ENCODE measurements around the gene FBXO30.

DNA sequence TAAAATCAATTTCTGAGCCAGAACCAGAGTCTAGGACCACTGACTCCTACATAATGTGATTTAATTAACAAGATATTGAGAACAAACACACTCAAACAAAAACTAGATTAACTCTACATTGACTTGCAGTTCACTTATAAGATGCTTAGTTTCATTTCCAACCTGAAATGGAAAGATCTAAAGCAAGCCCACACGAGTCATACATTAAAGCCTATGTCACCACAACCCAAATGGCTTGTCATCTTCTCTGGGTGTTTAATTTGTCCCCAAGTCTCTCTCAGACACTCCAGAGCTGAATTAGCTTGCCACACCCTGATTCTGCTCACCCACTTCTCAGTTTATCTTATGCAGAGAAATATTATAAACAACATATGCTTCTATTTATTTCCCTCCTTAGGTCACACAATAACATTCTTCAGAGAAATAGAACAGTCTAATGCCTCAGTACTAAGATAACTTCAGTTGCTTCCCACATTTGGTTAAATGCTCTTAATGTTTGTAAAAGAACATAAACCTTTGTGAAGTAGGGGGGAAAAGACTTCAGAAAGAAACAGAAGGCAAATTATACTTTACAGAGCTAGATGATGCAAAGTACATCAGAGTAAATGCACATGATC lies 8.8 kb upstream of the FBXO30 start:
- no peak for TF ChIP-seq CTCF (IDR thresholded peaks at IDR 0.05; ENCODE audit: low read depth, low read length, missing input control)
- no peak for TF ChIP-seq FOXA1 (IDR thresholded peaks at IDR 0.05)
- no peak for TF ChIP-seq YY1 (IDR thresholded peaks at IDR 0.05)
- TF ChIP-seq ATF3 (IDR thresholded peaks at IDR 0.05): no peak
- no peak for TF ChIP-seq RAD21 (IDR thresholded peaks at IDR 0.05)
- no peak for TF ChIP-seq HNF4A (conservative IDR thresholded peaks at IDR 0.05)
- TF ChIP-seq, protein P1, sequence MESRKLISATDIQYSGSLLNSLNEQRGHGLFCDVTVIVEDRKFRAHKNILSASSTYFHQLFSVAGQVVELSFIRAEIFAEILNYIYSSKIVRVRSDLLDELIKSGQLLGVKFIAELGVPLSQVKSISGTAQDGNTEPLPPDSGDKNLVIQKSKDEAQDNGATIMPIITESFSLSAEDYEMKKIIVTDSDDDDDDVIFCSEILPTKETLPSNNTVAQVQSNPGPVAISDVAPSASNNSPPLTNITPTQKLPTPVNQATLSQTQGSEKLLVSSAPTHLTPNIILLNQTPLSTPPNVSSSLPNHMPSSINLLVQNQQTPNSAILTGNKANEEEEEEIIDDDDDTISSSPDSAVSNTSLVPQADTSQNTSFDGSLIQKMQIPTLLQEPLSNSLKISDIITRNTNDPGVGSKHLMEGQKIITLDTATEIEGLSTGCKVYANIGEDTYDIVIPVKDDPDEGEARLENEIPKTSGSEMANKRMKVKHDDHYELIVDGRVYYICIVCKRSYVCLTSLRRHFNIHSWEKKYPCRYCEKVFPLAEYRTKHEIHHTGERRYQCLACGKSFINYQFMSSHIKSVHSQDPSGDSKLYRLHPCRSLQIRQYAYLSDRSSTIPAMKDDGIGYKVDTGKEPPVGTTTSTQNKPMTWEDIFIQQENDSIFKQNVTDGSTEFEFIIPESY (IDR thresholded peaks at IDR 0.05): no peak
- no peak for TF ChIP-seq FOXA2 (IDR thresholded peaks at IDR 0.05)
- no peak for TF ChIP-seq EGR1 (IDR thresholded peaks at IDR 0.05; ENCODE audit: low read depth in 2 of 2)
- TF ChIP-seq, protein P2, sequence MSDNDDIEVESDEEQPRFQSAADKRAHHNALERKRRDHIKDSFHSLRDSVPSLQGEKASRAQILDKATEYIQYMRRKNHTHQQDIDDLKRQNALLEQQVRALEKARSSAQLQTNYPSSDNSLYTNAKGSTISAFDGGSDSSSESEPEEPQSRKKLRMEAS (IDR thresholded peaks at IDR 0.05): no peak
- TF ChIP-seq GABPA (IDR thresholded peaks at IDR 0.05 in 1 of 2, conservative IDR thresholded peaks at IDR 0.05 in 1 of 2): no peak
- TF ChIP-seq SP1 (IDR thresholded peaks at IDR 0.05): no peak
- TF ChIP-seq, protein P3, sequence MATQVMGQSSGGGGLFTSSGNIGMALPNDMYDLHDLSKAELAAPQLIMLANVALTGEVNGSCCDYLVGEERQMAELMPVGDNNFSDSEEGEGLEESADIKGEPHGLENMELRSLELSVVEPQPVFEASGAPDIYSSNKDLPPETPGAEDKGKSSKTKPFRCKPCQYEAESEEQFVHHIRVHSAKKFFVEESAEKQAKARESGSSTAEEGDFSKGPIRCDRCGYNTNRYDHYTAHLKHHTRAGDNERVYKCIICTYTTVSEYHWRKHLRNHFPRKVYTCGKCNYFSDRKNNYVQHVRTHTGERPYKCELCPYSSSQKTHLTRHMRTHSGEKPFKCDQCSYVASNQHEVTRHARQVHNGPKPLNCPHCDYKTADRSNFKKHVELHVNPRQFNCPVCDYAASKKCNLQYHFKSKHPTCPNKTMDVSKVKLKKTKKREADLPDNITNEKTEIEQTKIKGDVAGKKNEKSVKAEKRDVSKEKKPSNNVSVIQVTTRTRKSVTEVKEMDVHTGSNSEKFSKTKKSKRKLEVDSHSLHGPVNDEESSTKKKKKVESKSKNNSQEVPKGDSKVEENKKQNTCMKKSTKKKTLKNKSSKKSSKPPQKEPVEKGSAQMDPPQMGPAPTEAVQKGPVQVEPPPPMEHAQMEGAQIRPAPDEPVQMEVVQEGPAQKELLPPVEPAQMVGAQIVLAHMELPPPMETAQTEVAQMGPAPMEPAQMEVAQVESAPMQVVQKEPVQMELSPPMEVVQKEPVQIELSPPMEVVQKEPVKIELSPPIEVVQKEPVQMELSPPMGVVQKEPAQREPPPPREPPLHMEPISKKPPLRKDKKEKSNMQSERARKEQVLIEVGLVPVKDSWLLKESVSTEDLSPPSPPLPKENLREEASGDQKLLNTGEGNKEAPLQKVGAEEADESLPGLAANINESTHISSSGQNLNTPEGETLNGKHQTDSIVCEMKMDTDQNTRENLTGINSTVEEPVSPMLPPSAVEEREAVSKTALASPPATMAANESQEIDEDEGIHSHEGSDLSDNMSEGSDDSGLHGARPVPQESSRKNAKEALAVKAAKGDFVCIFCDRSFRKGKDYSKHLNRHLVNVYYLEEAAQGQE (IDR thresholded peaks at IDR 0.05): no peak

Measured in liver (tissue), 3 donors.